ENCODE results near the gene ARHGAP45. TPM values are rescaled to one million over a fixed set of nuclear protein-coding genes. Genes with fewer than 3 reads are reported as not detected.

Gene ARHGAP45
- total and polyA plus RNA-seq, 5 experiments from 2014 or later: 261 to 1,060 (median 681) TPM

- Mint-ChIP-seq H3K4me1 (peaks cover 11 to 29% (median 23%) of the 10 kb centered on the region in 4 donors), H3K9me3 (no peaks in the 10 kb centered on the region), H3K4me3 (peak overlapping the region; percentile 94 to 99 (median 98)), H3K27me3 (no peaks in the 10 kb centered on the region), H3K36me3 (peaks cover 0 to 16% (median 0%) of the 10 kb centered on the region in 3 donors), H3K27ac (peak overlapping the region; percentile 89 to 98 (median 96))
- DNase-seq: peak in 4 of 10 donors; percentile 42 to 59 (median 52)
- POLR2A ChIA-PET: interaction anchor here (0.6 to 22.1 kb wide), 21 partner anchors 6 to 248 kb away, joined by 3 to 1566 read pairs (median 7); partner anchors contain the start of genes ABCA7, ARHGAP45, CIRBP and FAM174C
- peak in 1 of 2 donors; percentile 5 for ATAC-seq
These were observed 40.0 kb upstream of the ARHGAP45 start for GRCh38 chr19:1026783-1027649.

- Mint-ChIP-seq H3K36me3 (peaks cover 0 to 23% (median 3%) of the 10 kb centered on the region in 3 donors), H3K4me3 (peak overlapping the region; percentile 94 to 99 (median 98)), H3K27ac (peak overlapping the region; percentile 89 to 98 (median 96)), H3K9me3 (no peaks in the 10 kb centered on the region), H3K4me1 (peaks cover 12 to 36% (median 27%) of the 10 kb centered on the region in 4 donors), H3K27me3 (no peaks in the 10 kb centered on the region)
- POLR2A ChIA-PET: interaction anchor here (0.6 to 22.1 kb wide), 17 partner anchors 7 to 242 kb away, joined by 3 to 1566 read pairs (median 7); partner anchors contain the start of genes ABCA7, ARHGAP45, CIRBP and POLR2E
- DNase-seq (no peak), ATAC-seq (peak in 1 of 2 donors; percentile 23)
These were observed 39.3 kb upstream of the ARHGAP45 start for GRCh38 chr19:1027650-1028061.

- Mint-ChIP-seq H3K4me1 (peaks cover 13 to 40% (median 33%) of the 10 kb centered on the region in 4 donors), H3K4me3 (peak overlapping the region; percentile 87 to 99 (median 94)), H3K9me3 (no peaks in the 10 kb centered on the region), H3K36me3 (peaks cover 0 to 29% (median 3%) of the 10 kb centered on the region in 3 donors), H3K27me3 (no peaks in the 10 kb centered on the region), H3K27ac (peak overlapping the region; percentile 89 to 97 (median 94))
- ATAC-seq: peak; percentile 24 to 28
- POLR2A ChIA-PET: interaction anchor here (0.5 to 22.1 kb wide), 16 partner anchors 8 to 241 kb away, joined by 3 to 1566 read pairs (median 9); partner anchors contain the start of genes ABCA7, ARHGAP45, CIRBP and POLR2E
- peak; percentile 36 to 82 (median 62) for DNase-seq
These were observed 38.7 kb upstream of the ARHGAP45 start for GRCh38 chr19:1028062-1028926.

GRCh38 chr19:1032264-1032867 is 34.6 kb upstream of the ARHGAP45 start:
- Mint-ChIP-seq H3K27me3 (no peaks in the 10 kb centered on the region), H3K4me3 (peak overlapping the region in 4 of 10 donors; percentile 38 to 65 (median 54)), H3K9me3 (no peaks in the 10 kb centered on the region), H3K4me1 (peaks cover 23 to 54% (median 50%) of the 10 kb centered on the region in 4 donors), H3K27ac (peak overlapping the region; percentile 68 to 97 (median 88)), H3K36me3 (peaks cover 0 to 52% (median 6%) of the 10 kb centered on the region in 3 donors)
- POLR2A ChIA-PET: interaction anchor here (0.7 to 22.1 kb wide), 11 partner anchors 8 to 972 kb away, joined by 3 to 1566 read pairs (median 11); partner anchors contain the start of genes ABCA7, ARHGAP45, CIRBP and RNU6-2
- no peak for DNase-seq
- ATAC-seq: no peak

- Mint-ChIP-seq H3K4me3 (peak overlapping the region in 6 of 10 donors; percentile 9 to 73 (median 49)), H3K36me3 (peaks cover 0 to 55% (median 14%) of the 10 kb centered on the region in 3 donors), H3K27me3 (no peaks in the 10 kb centered on the region), H3K4me1 (peaks cover 32 to 72% (median 62%) of the 10 kb centered on the region in 4 donors), H3K9me3 (no peaks in the 10 kb centered on the region), H3K27ac (peak overlapping the region; percentile 44 to 98 (median 93))
- ATAC-seq (no peak), DNase-seq (peak in 4 of 10 donors; percentile 29 to 71 (median 42))
- POLR2A ChIA-PET: interaction anchor here (3.2 to 12.3 kb wide), 3 partner anchors 11 to 40 kb away, joined by 10 to 768 read pairs (median 400); partner anchors contain the start of genes ARHGAP45, CNN2, RNU6-2 and TMEM259
These were observed 30.9 kb upstream of the ARHGAP45 start for GRCh38 chr19:1035998-1036621.

GRCh38 chr19:1037621-1038064 is 29.3 kb upstream of the ARHGAP45 start:
- no peak for ATAC-seq
- peak in 1 of 10 donors; percentile 64 for DNase-seq
- Mint-ChIP-seq H3K36me3 (peaks cover 0 to 45% (median 11%) of the 10 kb centered on the region in 3 donors), H3K27me3 (no peaks in the 10 kb centered on the region), H3K27ac (peak overlapping the region; percentile 92 to 98 (median 94)), H3K9me3 (no peaks in the 10 kb centered on the region), H3K4me3 (peak overlapping the region; percentile 55 to 100 (median 96)), H3K4me1 (peaks cover 31 to 67% (median 62%) of the 10 kb centered on the region in 4 donors)
- POLR2A ChIA-PET: interaction anchor here (0.7 to 12.3 kb wide), 12 partner anchors 12 to 234 kb away, joined by 3 to 768 read pairs (median 6); partner anchors contain the start of genes ARHGAP45, CNN2, RNU6-2 and TMEM259

GRCh38 chr19:1038978-1039645 is 27.9 kb upstream of the ARHGAP45 start:
- Mint-ChIP-seq H3K36me3 (peaks cover 0 to 44% (median 11%) of the 10 kb centered on the region in 3 donors), H3K9me3 (no peaks in the 10 kb centered on the region), H3K27ac (peak overlapping the region; percentile 92 to 98 (median 94)), H3K27me3 (no peaks in the 10 kb centered on the region), H3K4me1 (peaks cover 28 to 63% (median 55%) of the 10 kb centered on the region in 4 donors), H3K4me3 (peak overlapping the region; percentile 93 to 100 (median 99))
- ATAC-seq (no peak), DNase-seq (peak in 4 of 10 donors; percentile 33 to 69 (median 42))
- POLR2A ChIA-PET: interaction anchor here (0.5 to 12.3 kb wide), 17 partner anchors 10 to 471 kb away, joined by 3 to 768 read pairs (median 4); partner anchors contain the start of genes ARHGAP45, CIRBP, CNN2 and GPX4

GRCh38 chr19:1039646-1040475 is 27.1 kb upstream of the ARHGAP45 start, which contains the start of gene ABCA7:
TSS of gene ABCA7 (plus strand) at chr19:1040107. CDS start at chr19:1041362, 1,255 bp downstream.
- Mint-ChIP-seq H3K27ac (peak within 1 kb of the TSS; percentile 92 to 98 (median 94)), H3K27me3 (no peaks in the 10 kb centered on the region), H3K9me3 (no peaks in the 10 kb centered on the region), H3K36me3 (peaks cover 0 to 50% (median 11%) of the 10 kb centered on the region in 3 donors), H3K4me3 (peak within 1 kb of the TSS; percentile 93 to 100 (median 99)), H3K4me1 (peaks cover 28 to 63% (median 55%) of the 10 kb centered on the region in 4 donors)
- POLR2A ChIA-PET: interaction anchor here (0.5 to 12.3 kb wide), 18 partner anchors 9 to 1199 kb away, joined by 3 to 768 read pairs (median 4); partner anchors contain the start of genes ARHGAP45, CIRBP, CNN2 and GPX4
- DNase-seq: peak; percentile 98 to 100 (median 99)
- ATAC-seq: peak; percentile 86 to 93

- Mint-ChIP-seq H3K9me3 (no peaks in the 10 kb centered on the region), H3K4me3 (peak overlapping the region; percentile 93 to 100 (median 99)), H3K36me3 (peaks cover 0 to 50% (median 10%) of the 10 kb centered on the region in 3 donors), H3K27ac (peak overlapping the region; percentile 85 to 98 (median 94)), H3K4me1 (peaks cover 26 to 60% (median 49%) of the 10 kb centered on the region in 4 donors), H3K27me3 (no peaks in the 10 kb centered on the region)
- ATAC-seq (peak; percentile 52 to 58), DNase-seq (peak; percentile 73 to 95 (median 86))
- POLR2A ChIA-PET: interaction anchor here (0.7 to 12.3 kb wide), 14 partner anchors 8 to 1199 kb away, joined by 3 to 768 read pairs (median 4); partner anchors contain the start of genes ARHGAP45, CIRBP, CNN2 and FAM174C
These were observed 26.3 kb upstream of the ARHGAP45 start for GRCh38 chr19:1040476-1041271.

All from naive thymus-derived CD8-positive, alpha-beta T cell (primary cell).